Right lobe of liver (tissue), 6 donors: ENCODE measurements around the gene EBNA1BP2. TPM values are rescaled to one million over a fixed set of nuclear protein-coding genes. Genes with fewer than 3 reads are reported as not detected.
A peak's percentile ranks its signal among the peaks of the same experiment; 100 is the strongest.
"Not testable (repeated sequence)": the region's sequence is repeated elsewhere in the genome, so short reads cannot be mapped to it uniquely, and the experiment has no call there.

ENCODE experiments used
- ATAC-seq, 4 donors: fragments of 200-7000 bp; cut with Tn5 transposase; one replicate each; pipeline ENCODE4 v1.9.1; 2020; ENCODE audit warnings: mild to moderate bottlenecking in 4 of 4, moderate library complexity in 4 of 4
- DNase-seq, 3 donors: peaks; one replicate each; pipeline ENCODE4 v3.0.0-alpha.2; 2020
- H3K27ac ChIP-seq, 3 donors: fragments of 200-600 bp; one replicate each; pipeline ENCODE4 v1.8.0; 2022
- H3K27me3 ChIP-seq, 2 donors: fragments of 200-600 bp; one replicate each; pipeline ENCODE4 v1.8.0; 2022
- H3K36me3 ChIP-seq, 4 donors: fragments of 200-600 bp; sonication (generic) in 1 of 4; one replicate each; pipeline versions ENCODE4 v1.5.1 to v1.8.0; 2017 to 2022; ENCODE audit warnings: control low read depth in 1 of 4
- H3K4me1 ChIP-seq, 4 donors: fragments of 200-600 bp; sonication (generic) in 1 of 4; one replicate each; pipeline versions ENCODE4 v1.5.1 to v1.8.0; 2017 to 2022; ENCODE audit warnings: control low read depth in 1 of 4
- H3K4me3 ChIP-seq, 3 donors: fragments of 200-600 bp; one replicate each; pipeline ENCODE4 v1.8.0; 2022
- H3K9me3 ChIP-seq, 4 donors: fragments of 200-600 bp; sonication (generic) in 1 of 4; one replicate each; pipeline versions ENCODE4 v1.5.1 to v1.8.0; 2017 to 2022; ENCODE audit warnings: control low read depth in 1 of 4
- POLR2A ChIP-seq: fragments of 450-650 bp; IDR thresholded peaks from one replicate; pipeline ENCODE4 v1.6.1; 2017; ENCODE audit warnings: antibody characterized with exemption, mild to moderate bottlenecking
- WGBS: methylation state at CpG from one replicate; pipeline ENCODE4 v1.1.6; 2018; ENCODE audit warnings: low coverage, low lambda C conversion rate; ENCODE audit not compliant: insufficient coverage; ENCODE audit errors: missing lambda C conversion rate; 5-methylcytosine and 5-hydroxymethylcytosine counted together
- intact Hi-C, 2 donors: fragments of 100-400 bp; cut with DNase I; formaldehyde crosslinking; loops; one replicate each; pipeline versions ENCODE4 v1.11.2 to v1.14.1; 2022
- total RNA-seq, 6 experiments: library from RNA; depleted of rRNA in 2 of 6; stranded (reverse); fragments of >200 nt in 2 of 6; fragmentation: NEBNext Ultra II Directional in 3 of 6; extraction: Animal tissue kit (Norgen Biotek cat#: 25700) in 3 of 6; gene quantifications; one replicate each; pipeline versions ENCODE4 v1.1.0 to v1.2.4, GENCODE V29; 2016 to 2023
- TF ChIP-seq, protein P1 (sequence below), 4 donors: fragments of 200-600 bp in 3 of 4; fragments of 450-650 bp in 1 of 4; IDR thresholded peaks; one replicate each; pipeline versions ENCODE4 v1.5.1 to v1.8.0; 2016 to 2022; ENCODE audit warnings: antibody characterized with exemption in 4 of 4, mild to moderate bottlenecking in 2 of 4
- donor health status: DM: no; HTN: yes; CAD: no.
- donor health status: DM: no; HTN: no; CAD: no.
- donor health status: DM: no; HTN: no; CAD: no.
- donor health status: DM: no; HTN: yes; CAD: no.
- donor health status: DM: no; HTN: yes; CAD: no.

Gene EBNA1BP2
- total RNA-seq, 6 experiments from 2014 or later, result 45.7 to 108 (median 61.4) TPM

DNA sequence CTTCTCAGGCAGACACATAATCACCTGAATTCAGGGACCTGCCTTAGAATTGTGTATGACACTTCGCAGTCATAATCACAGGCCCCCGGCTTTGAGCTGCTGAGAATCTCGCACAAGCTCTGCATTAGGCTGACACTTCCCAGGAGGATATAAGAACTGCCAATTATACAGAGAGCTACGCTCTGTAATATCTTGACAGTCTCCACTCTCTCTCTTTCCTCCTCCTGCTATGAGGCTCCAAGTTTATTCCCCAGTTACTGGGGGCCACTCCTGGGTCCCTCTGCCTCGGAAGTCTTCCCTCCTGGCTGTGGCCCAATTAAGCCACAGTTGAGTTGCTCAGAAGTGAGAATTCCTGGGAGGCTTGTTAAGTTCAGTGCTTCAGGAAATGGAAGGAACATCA, 42.7 kb downstream of the EBNA1BP2 start:
- no peak overlapping the region for H3K4me3 ChIP-seq

GRCh38 chr1:43128816-43129215, 43.3 kb downstream of the EBNA1BP2 start:
- Histone ChIP-seq H3K27ac (no peak overlapping the region), H3K4me3 (no peak overlapping the region), H3K36me3 (no peaks in the 10 kb centered on the region), H3K27me3 (no peaks in the 10 kb centered on the region), H3K9me3 (no peaks in the 10 kb centered on the region), H3K4me1 (no peaks in the 10 kb centered on the region)
- no peak for TF ChIP-seq POLR2A
- TF ChIP-seq, protein P1, sequence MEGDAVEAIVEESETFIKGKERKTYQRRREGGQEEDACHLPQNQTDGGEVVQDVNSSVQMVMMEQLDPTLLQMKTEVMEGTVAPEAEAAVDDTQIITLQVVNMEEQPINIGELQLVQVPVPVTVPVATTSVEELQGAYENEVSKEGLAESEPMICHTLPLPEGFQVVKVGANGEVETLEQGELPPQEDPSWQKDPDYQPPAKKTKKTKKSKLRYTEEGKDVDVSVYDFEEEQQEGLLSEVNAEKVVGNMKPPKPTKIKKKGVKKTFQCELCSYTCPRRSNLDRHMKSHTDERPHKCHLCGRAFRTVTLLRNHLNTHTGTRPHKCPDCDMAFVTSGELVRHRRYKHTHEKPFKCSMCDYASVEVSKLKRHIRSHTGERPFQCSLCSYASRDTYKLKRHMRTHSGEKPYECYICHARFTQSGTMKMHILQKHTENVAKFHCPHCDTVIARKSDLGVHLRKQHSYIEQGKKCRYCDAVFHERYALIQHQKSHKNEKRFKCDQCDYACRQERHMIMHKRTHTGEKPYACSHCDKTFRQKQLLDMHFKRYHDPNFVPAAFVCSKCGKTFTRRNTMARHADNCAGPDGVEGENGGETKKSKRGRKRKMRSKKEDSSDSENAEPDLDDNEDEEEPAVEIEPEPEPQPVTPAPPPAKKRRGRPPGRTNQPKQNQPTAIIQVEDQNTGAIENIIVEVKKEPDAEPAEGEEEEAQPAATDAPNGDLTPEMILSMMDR (IDR thresholded peaks at IDR 0.05), result no peak
- no peak for ATAC-seq
- 63% methylated on average over 3 of the region's 3 CpGs for WGBS
- no peak for DNase-seq
- intact Hi-C loops, result no loop called here

More for the DNA sequence above, 42.7 kb downstream of the EBNA1BP2 start:
- TF ChIP-seq, protein P1 (IDR thresholded peaks at IDR 0.05), result no peak
- no peak for TF ChIP-seq POLR2A
- DNase-seq, result no peak
- Histone ChIP-seq H3K27me3 (no peaks in the 10 kb centered on the region), H3K27ac (no peak overlapping the region), H3K4me1 (no peaks in the 10 kb centered on the region), H3K9me3 (no peaks in the 10 kb centered on the region), H3K36me3 (no peaks in the 10 kb centered on the region)
- WGBS, result 54% methylated on average over 5 of the region's 5 CpGs
- intact Hi-C loops, result no loop called here
- no peak for ATAC-seq

DNA sequence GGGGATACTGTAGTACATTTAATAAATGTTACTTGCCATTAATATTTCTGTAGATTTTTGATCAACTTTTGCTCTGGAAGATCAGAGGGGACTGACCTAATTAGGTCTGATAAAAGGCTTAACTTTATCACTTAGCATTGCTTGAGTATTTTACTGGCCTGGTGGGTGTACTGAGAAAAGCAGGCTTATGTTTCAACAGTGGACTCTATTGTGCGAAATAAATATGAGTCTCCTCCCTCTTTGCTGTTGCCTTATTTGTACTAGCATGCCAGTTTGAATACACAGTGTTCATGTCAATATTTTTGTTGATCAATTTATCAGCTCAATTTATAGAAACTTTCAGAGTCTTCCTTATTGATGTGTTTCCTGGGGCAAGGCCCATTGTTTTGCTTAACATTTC, 49.1 kb downstream of the EBNA1BP2 start:
- H3K4me1 ChIP-seq, result no peaks in the 10 kb centered on the region
- no peaks in the 10 kb centered on the region for H3K36me3 ChIP-seq
- no peak overlapping the region for H3K4me3 ChIP-seq
- TF ChIP-seq POLR2A, result no peak
- TF ChIP-seq, protein P1 (IDR thresholded peaks at IDR 0.05), result no peak
- DNase-seq, result no peak
- ATAC-seq, result no peak
- H3K9me3 ChIP-seq, result no peaks in the 10 kb centered on the region
- no peak overlapping the region for H3K27ac ChIP-seq
- H3K27me3 ChIP-seq, result no peaks in the 10 kb centered on the region
- 90% methylated on average over 1 of the region's 1 CpG for whole genome bisulfite sequencing
- intact Hi-C loops, result no loop called here

DNA sequence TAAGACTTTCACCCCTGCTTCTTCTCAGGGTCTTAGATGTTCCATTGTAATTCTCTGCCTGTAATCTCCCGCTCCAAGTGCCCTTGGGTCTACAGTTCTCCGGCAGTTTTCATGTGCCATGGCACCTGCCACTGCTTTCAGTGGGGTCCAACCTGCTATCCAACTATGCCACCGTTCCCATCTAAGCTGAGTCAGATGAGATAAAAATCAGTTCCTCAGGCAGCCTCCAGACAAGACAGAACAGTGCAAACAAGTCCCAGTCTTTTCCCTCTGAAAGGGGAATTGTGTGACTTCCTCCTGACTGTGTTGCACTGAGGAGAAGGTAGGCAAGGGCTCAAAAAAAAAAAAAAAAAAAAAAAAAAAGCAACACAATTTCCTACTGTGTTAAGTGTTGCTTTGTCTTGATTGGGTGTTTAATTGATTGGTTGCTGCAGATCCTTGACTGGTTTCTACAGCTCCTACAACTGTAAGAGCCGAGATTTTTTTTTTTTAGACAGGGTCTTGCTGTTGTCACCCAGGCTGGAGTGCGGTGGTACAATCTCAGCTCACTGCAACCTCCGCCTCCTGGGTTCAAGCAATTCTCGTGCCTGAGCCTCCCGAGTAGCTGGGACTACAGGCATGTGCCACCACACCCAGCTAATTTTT, 50.7 kb downstream of the EBNA1BP2 start:
- Histone ChIP-seq H3K4me1 (no peaks in the 10 kb centered on the region), H3K27me3 (no peaks in the 10 kb centered on the region), H3K4me3 (no peak overlapping the region), H3K36me3 (no peaks in the 10 kb centered on the region), H3K27ac (no peak overlapping the region), H3K9me3 (no peaks in the 10 kb centered on the region)
- DNase-seq (no peak), ATAC-seq (no peak)
- TF ChIP-seq, protein P1 (IDR thresholded peaks at IDR 0.05), result no peak
- TF ChIP-seq POLR2A, result no peak
- 44% methylated on average over 6 of the region's 8 CpGs for WGBS
- intact Hi-C loops, result no loop called here

DNA sequence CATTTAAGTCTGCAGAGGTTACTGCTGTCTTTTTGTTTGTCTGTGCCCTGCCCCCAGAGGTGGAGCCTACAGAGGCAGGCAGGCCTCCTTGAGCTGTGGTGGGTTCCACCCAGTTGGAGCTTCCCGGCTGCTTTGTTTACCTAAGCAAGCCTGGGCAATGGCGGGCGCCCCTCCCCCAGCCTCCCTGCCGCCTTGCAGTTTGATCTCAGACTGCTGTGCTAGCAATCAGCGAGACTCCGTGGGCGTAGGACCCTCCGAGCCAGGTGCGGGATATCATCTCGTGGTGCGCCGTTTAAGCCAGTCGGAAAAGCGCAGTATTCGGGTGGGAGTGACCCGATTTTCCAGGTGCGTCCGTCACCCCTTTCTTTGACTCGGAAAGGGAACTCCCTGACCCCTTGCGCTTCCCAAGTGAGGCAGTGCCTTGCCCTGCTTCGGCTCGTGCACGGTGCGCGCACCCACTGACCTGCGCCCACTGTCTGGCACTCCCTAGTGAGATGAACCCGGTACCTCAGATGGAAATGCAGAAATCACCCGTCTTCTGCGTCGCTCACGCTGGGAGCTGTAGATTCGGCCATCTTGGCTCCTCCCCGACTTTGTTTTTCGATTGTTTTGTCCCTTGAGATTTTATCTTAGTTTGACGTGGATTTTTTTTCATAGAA, 52.0 kb downstream of the EBNA1BP2 start:
- H3K27me3 ChIP-seq, H3K4me1 ChIP-seq, H3K9me3 ChIP-seq, intact Hi-C loops, H3K27ac ChIP-seq, H3K36me3 ChIP-seq, DNase-seq, ATAC-seq: not testable (repeated sequence)
- H3K4me3 ChIP-seq, result peak overlapping the region in 1 of 3 donors; percentile 49
- 52% methylated on average over 12 of the region's 35 CpGs for WGBS
